NCI-H446 treated with DMSO at 0.1 percent for 48 hours (cell line): ENCODE results near the gene IFI30.
A peak's percentile ranks its signal among the peaks of the same experiment; 100 is the strongest.
"Not testable (repeated sequence)": the region's sequence is repeated elsewhere in the genome, so short reads cannot be mapped to it uniquely, and the experiment has no call there.

ENCODE experiments used
- DNase-seq: peaks from one replicate; lab custom pipeline; 2025; lab: John Stamatoyannopoulos, UW

The IFI30 gene

DNA sequence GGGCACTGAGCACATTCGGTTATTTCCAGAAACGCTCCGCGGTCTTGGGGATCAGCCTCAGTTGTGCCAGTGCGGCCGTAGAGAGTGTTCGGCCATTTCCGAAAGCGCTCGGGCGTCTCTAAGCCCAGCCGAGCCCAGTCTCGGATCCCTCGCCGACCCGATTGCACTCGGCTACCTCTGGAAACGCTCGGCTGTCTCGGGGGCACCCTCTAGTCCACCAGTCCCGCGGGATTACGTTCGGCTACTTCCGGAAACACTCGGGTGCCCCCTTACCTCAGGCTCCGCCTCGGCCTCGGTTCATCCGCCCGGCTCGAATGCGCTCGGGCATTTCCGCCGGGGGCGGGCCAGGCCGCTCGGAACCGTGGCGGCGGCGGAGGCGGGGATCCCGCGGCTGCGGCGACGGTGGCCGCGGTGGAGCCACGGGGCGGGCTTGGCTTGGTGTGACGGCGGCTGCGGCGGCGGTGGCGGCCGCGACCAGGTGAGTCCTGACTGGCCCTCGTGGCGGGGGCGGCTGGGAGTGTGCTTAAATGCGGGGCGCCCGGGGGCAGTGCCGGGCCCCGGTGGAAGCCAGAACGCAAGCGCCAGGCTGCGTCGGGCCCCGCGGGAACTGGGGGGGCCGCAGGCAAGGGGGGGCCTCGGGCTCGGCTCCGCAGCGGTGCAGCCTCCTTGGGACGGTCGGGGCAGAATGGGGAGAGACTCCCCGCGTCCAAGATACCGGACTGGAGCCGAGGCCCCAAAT, 20.6 kb upstream of the IFI30 start, which contains the start of gene PIK3R2:
TSS of gene PIK3R2 (plus strand) at position 347 of the 739 bp plus-strand sequence. CDS start 2,717 bp downstream, outside the sequence.
- peak; percentile 96 for DNase-seq

- DNase-seq = no peak
These were observed 20.0 kb upstream of the IFI30 start for GRCh38 chr19:18153556-18154134.

DNA sequence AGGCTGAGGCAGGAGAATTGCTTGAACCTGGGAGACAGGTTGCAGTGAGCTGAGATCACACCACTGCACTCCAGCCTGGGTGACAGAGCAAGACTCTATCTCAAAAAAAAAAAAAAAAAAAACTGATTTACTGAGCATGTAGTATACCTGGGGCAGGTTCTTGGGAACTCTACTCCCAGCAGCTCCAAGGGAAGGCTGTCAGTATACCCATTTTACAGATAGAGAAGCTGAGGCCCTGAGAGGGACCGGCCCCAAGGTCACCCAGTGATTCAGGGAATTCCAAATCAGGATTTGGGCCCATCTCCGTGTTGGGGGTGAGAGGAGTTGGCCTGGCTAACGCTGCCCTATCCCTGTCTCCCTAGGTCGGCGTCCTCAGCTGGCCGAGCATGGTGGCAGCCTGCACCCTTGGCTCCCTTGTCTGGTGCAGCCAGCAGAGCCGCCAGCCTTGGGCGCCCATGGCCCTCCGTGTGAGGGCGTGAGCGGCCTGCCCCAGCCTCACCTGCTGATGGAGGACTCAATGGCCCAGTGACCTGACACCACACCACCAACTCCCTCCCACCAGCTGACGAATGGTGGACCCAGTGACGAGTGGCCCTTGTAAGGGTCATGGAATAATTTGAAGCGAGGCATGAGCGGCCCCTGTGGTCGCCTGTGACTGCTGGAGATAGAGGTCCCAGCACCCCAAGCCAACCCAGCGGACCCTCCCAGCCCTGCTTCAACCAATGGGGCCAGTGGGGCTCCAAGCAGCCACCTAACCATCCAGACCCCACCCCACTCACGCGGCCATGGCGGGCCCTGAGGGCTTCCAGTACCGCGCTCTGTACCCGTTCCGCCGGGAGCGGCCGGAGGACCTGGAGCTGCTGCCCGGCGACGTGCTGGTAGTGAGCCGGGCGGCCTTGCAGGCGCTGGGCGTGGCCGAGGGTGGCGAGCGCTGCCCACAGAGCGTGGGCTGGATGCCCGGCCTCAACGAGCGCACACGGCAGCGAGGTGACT, 18.2 kb upstream of the IFI30 start:
- DNase-seq = no peak

GRCh38 chr19:18156268-18156667, 17.3 kb upstream of the IFI30 start:
- DNase-seq = no peak

DNA sequence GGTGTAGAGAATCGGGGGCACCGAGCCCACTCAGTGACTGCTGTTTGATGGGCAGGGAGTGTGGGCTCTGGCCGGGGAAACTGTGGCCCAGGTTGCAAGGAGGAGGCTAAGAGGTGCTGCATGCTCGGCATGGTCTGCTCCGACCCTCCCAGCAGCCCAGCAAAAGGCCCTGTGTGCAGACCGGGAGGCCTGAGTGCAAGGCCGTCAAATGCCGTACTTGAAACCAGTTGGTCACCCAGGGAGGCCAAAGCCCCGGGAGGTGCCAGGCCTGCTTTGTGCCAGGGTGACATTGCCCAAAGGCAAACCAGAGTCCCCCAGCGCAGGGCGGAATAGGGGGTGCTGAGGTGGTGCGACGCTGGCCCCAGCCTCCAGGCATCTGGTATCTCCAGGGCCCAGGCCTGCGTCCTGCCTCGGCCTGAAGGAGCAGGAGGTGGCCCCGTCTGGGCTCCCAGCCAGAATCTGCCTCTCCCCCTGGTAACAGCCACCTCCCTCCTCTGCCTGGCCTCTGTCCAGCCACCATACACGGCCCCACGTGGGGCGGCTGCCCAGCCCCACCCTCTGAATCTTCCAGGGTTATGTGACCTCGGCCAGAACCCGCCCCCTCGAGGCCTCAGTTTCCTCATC, 16.7 kb upstream of the IFI30 start:
- peak; percentile 96 for DNase-seq

DNA sequence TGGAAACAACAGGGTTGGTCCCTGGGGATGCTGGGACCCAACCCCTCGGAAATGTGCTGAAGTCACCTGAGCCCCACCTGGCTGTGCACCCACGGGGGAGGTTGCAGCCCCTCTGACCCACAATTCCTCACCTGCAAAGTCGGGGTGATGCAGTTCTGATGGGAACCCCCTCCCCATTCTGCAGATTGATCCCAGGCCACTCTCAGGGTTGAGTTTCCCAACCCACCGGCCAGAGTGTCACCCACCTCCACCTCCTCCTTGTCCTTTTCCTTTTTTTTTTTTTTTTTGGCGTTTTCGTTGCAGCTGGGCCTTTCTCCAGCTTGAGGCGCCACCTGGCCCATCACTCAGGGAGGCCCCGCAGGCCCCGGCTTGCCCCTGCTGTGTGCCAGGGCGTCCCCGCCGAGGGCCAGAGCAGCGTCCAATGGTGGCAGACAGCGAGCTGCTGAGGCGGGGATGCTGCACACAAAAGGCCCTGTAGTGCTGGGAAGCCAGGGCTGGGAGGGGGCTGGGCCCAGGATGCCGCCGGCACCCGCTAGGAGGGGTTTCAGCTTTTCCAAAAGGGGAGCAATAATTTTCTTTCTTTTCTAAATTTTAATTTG, 16.0 kb upstream of the IFI30 start:
- DNase-seq = peak; percentile 95

GRCh38 chr19:18158467-18158866, 15.1 kb upstream of the IFI30 start:
- DNase-seq = no peak

DNA sequence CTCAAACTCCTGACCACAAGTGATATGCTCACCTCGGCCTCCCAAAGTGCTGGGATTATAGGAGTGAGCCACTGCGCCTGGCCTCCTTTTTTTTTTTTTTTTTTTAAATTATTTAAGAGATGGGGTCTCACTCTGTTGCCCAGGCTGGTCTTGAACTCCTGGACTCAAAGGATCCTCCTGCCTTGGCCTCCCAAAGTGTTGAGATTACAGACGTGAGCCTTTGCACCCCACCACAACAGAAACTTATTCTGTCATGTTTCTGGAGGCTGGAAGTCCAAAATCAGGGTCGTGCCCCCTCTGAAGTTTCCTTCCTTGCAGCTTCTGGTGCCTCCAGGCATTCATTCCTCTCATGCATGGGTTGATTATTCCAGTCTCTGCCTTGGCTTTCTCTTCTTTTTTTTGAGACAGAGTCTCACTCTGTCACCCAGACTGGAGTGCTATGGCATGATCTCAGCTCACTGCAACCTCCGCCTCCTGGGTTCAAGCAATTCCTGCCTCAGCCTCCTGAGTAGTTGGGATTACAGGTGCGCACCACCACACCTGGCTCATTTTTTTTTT, 14.5 kb upstream of the IFI30 start:
- not testable (repeated sequence) for DNase-seq

- DNase-seq = no peak
These were observed 13.8 kb upstream of the IFI30 start for GRCh38 chr19:18159810-18160209.

DNA sequence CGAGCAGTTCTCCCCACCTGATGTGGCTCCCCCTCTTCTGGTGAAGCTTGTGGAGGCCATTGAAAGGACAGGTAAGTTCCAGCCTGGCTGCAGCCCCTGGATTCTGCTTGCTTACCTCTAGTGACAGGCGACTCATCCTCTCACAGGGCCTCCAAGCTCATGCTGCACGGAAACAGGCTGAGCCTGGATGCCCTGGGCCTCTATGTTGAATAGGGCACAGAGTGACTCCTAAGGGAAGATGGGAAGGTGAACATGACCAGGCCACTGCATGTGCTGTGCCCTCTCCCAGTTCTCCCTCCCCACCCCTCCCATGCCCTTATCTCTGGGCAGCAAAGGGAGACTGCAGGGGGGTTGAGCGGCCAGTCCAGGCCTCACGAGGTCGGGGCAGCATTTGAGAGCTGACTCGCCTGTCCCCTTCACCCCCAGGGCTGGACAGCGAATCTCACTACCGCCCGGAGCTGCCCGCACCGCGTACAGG, 13.1 kb upstream of the IFI30 start:
- DNase-seq = no peak

GRCh38 chr19:18160971-18161635, 12.5 kb upstream of the IFI30 start:
- peak; percentile 23 for DNase-seq

DNA sequence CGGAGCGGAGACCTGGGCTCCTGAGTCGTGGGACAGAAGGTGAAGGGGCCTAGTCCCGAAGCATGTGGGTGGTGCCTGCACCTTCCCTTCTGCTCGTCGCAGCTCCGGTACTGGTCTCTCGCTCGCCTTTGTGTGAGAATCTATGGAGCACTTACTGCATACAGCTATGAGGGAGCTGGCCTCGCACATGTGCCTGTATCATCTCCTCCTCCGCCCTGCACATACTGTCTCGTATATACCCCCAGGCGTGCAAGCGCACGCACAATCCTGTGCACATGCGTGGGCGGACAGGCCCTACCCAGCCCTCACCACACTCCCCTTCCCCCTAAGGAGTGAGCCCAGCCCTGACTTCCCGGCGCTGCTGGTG, 12.0 kb upstream of the IFI30 start:
- DNase-seq = no peak

GRCh38 chr19:18164072-18164471, 9.5 kb upstream of the IFI30 start:
- no peak for DNase-seq

DNA sequence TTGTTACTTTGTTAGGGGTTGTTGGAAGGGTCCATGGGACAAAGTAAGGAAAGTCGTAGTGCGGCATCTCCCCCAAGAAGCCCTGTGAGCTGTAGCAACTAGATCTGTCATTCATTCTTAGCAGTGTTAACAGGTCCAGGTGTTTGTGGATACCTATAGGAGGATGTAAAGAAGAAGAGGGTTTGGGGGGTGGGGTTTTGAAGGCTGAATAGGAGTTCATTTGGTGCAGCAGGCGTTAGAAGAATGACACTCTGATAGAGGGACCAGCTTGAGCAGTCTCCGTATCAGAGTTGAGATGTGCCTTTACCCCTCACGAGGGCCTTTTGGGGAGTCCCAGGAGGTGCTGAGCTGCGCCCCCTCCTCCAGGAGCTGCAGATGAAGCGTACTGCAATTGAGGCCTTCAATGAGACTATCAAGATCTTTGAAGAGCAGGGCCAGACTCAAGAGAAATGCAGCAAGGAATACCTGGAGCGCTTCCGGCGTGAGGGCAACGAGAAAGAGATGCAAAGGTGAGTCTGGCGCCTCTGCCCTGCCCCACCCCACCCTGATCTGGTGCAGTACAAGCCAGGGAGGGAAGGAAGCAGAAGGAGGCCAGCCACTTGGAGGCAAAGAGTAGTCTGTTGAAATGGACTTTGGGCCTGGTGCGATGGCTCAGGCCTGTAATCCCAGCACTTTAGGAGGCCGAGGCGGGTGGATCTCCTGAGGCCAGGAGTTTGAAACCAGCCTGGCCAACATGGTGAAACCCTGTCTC, 7.6 kb upstream of the IFI30 start:
- DNase-seq = no peak

DNA sequence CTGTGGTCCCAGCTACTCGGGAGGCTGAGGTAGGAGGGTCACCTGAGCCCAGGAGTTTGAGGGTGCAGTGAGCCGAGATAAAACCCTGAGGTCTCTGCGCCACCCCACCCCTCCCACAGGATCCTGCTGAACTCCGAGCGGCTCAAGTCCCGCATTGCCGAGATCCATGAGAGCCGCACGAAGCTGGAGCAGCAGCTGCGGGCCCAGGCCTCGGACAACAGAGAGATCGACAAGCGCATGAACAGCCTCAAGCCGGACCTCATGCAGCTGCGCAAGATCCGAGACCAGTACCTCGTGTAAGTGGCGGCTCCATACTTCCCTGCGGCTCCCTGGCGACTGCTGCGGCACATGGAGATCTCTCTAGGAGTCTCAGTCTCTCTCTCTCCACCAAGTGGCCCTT, 6.6 kb upstream of the IFI30 start:
- no peak for DNase-seq

- DNase-seq = no peak
These were observed 5.5 kb upstream of the IFI30 start for GRCh38 chr19:18167975-18168645.

GRCh38 chr19:18168673-18169381, 4.8 kb upstream of the IFI30 start:
- DNase-seq = no peak

DNA sequence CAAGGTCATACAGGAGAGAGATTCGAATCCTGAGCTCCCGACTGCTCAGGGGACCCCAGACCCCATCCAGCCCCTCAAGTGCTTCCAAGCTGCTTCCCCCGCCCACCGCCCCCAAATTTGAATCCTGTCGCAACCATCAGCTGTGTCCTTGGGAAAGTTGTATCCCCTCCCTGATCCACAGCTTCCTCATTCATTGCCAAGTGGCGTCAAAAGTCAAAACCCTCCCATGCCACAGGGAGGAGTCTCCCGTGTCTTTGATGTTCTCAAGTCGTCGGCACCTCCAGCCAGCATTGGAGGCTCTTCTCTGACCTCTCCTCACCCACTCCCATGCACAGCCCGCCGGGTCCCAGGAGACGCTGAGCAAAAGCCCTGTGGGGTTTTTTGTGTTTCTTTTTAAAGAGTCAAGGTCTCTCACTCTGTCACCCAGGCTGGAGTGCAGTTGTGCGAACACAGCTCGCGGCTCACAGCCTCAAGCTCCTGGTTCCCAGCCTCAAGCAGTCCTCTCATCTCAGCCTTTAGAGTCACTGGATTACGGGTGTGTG, 2.8 kb upstream of the IFI30 start:
- no peak for DNase-seq
